WTC11 (cell line): ENCODE measurements around the gene ADORA2B. TPM values are rescaled to one million over a fixed set of nuclear protein-coding genes. Genes with fewer than 3 reads are reported as not detected.
"Not testable (repeated sequence)": the region's sequence is repeated elsewhere in the genome, so short reads cannot be mapped to it uniquely, and the experiment has no call there.

Experiments used
- ATAC-seq: fragments of 200-7000 bp; cut with Tn5 transposase; 2 replicates; pipeline ENCODE4 v1.10.0; 2021; ENCODE audit warnings: mild to moderate bottlenecking, moderate library complexity
- CTCF ChIA-PET: fragments of 300-600 bp; sonication (Branson Sonifier 250); formaldehyde crosslinking; loops from one replicate; lab custom pipeline; 2021; ENCODE audit warnings: antibody characterized with exemption; lab: Charles Lee
- POLR2A ChIA-PET: fragments of 350-600 bp; sonication (Branson Sonifier 250); formaldehyde crosslinking; loops from one replicate; lab custom pipeline; 2021; ENCODE audit warnings: antibody characterized with exemption; lab: Charles Lee
- DNase-seq: peaks from one replicate; pipeline ENCODE4 v3.0.0; 2021; ENCODE audit warnings: low spot score
- H3K27ac Mint-ChIP-seq: 2 replicates; pipeline ENCODE4 v1.8.0; 2021; ENCODE audit warnings: mixed read lengths
- H3K27me3 Mint-ChIP-seq: 2 replicates; pipeline ENCODE4 v1.8.0; 2021; ENCODE audit warnings: low read depth, mild to moderate bottlenecking, moderate library complexity, mixed read lengths
- H3K36me3 Mint-ChIP-seq: 2 replicates; pipeline ENCODE4 v1.8.0; 2021; ENCODE audit warnings: mixed read lengths
- H3K4me1 Mint-ChIP-seq: 2 replicates; pipeline ENCODE4 v1.8.0; 2022; ENCODE audit warnings: mixed read lengths
- H3K4me3 Mint-ChIP-seq: 2 replicates; pipeline ENCODE4 v1.8.0; 2021; ENCODE audit warnings: mild to moderate bottlenecking, moderate library complexity, mixed read lengths
- H3K9me3 Mint-ChIP-seq: 2 replicates; pipeline ENCODE4 v1.8.0; 2021; ENCODE audit warnings: mixed read lengths
- AR ChIP-seq: fragments of 250-450 bp; sonication (Bioruptor Pico); IDR thresholded peaks from 2 replicates; pipeline ENCODE4 v1.9.0; 2021; ENCODE audit warnings: mild to moderate bottlenecking
- CBFB ChIP-seq: sonication (generic); formaldehyde crosslinking; IDR thresholded peaks from 2 replicates; pipeline ENCODE4 v1.8.1; 2022; ENCODE audit warnings: mild to moderate bottlenecking, low read depth, missing genetic modification reagents
- EMX1 ChIP-seq: fragments of 250-450 bp; sonication (Bioruptor Pico); IDR thresholded peaks from 2 replicates; pipeline ENCODE4 v1.8.0; 2021; ENCODE audit warnings: mild to moderate bottlenecking
- ESRRA ChIP-seq: sonication (generic); formaldehyde crosslinking; IDR thresholded peaks from 2 replicates; pipeline ENCODE4 v1.8.1; 2022; ENCODE audit warnings: mild to moderate bottlenecking, missing genetic modification reagents, borderline replicate concordance
- FOXJ3 ChIP-seq: sonication (generic); formaldehyde crosslinking; IDR thresholded peaks from 2 replicates; pipeline ENCODE4 v1.9.0; 2021; ENCODE audit warnings: missing genetic modification reagents, mild to moderate bottlenecking, borderline replicate concordance
- HMGA2 ChIP-seq: fragments of 250-450 bp; sonication (Bioruptor Pico); IDR thresholded peaks from 2 replicates; pipeline ENCODE4 v1.4.0; 2021; ENCODE audit warnings: mild to moderate bottlenecking, moderate library complexity
- MYBL2 ChIP-seq: sonication (generic); formaldehyde crosslinking; IDR thresholded peaks from 2 replicates; pipeline ENCODE4 v1.8.1; 2023; ENCODE audit warnings: mild to moderate bottlenecking, moderate library complexity, missing genetic modification reagents
- PRDM15 ChIP-seq: sonication (generic); formaldehyde crosslinking; IDR thresholded peaks from 2 replicates; pipeline ENCODE4 v1.8.0; 2022; ENCODE audit warnings: missing genetic modification reagents
- PRRX2 ChIP-seq: fragments of 250-450 bp; sonication (Bioruptor Pico); IDR thresholded peaks from 2 replicates; pipeline ENCODE4 v1.8.0; 2021; ENCODE audit warnings: mild to moderate bottlenecking
- SP1 ChIP-seq: sonication (generic); formaldehyde crosslinking; conservative IDR thresholded peaks from 2 replicates; pipeline ENCODE4 v1.8.1; 2022; ENCODE audit warnings: missing genetic modification reagents
- USF2 ChIP-seq: sonication (generic); formaldehyde crosslinking; IDR thresholded peaks from 2 replicates; pipeline ENCODE4 v1.8.1; 2023; ENCODE audit warnings: mild to moderate bottlenecking, missing genetic modification reagents, moderate library complexity
- ZNF423 ChIP-seq: fragments of 250-450 bp; sonication (Bioruptor Pico); IDR thresholded peaks from 2 replicates; pipeline ENCODE4 v2.1.2; 2022; ENCODE audit warnings: mild to moderate bottlenecking, moderate library complexity
- ZSCAN18 ChIP-seq: fragments of 250-450 bp; sonication (Bioruptor Pico); IDR thresholded peaks from 2 replicates; pipeline ENCODE4 v2.1.2; 2022; ENCODE audit warnings: mild to moderate bottlenecking, moderate library complexity
- total RNA-seq: library from RNA; stranded (reverse); gene quantifications from 3 replicates; pipeline ENCODE4 v1.2.3, GENCODE V29; 2021
- TF ChIP-seq, protein P1 (sequence below): sonication (generic); formaldehyde crosslinking; IDR thresholded peaks from 2 replicates; pipeline ENCODE4 v1.8.1; 2022; ENCODE audit warnings: mild to moderate bottlenecking, moderate library complexity, missing genetic modification reagents
- TF ChIP-seq, protein P2 (sequence below): fragments of 200-600 bp; IDR thresholded peaks from 2 replicates; pipeline ENCODE4 v1.8.0; 2022; ENCODE audit warnings: antibody characterized with exemption

Gene ADORA2B
- total RNA-seq, 1 experiment from 2014 or later: 4.2 TPM

DNA sequence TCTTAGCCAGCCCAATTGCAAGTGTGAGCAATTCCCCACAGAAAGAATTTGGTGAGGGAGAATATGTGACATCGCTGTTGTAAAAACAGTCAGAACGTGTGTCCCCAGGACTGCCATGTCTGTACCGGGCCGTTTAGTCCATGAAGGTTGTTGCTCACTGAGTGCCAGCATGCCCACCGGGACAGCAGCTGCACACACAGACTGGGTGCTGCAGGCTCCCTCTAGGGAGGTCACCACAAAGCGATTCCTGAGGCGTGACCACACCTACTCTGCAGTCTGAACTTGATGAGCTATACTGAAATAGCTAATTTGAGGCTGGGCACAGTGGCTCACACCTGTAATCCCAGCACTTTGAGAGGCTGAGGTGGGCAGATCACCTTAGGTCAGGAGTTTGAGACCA lies 44.1 kb upstream of the ADORA2B start (continued):
- no peak for TF ChIP-seq PRDM15
- TF ChIP-seq ZNF423: no peak

GRCh38 chr17:15905236-15905635 lies 39.7 kb upstream of the ADORA2B start:
- POLR2A ChIA-PET, H3K36me3 Mint-ChIP-seq, ATAC-seq, H3K9me3 Mint-ChIP-seq, H3K27ac Mint-ChIP-seq, H3K4me1 Mint-ChIP-seq, DNase-seq, CTCF ChIA-PET, H3K27me3 Mint-ChIP-seq, H3K4me3 Mint-ChIP-seq: not testable (repeated sequence)

DNA sequence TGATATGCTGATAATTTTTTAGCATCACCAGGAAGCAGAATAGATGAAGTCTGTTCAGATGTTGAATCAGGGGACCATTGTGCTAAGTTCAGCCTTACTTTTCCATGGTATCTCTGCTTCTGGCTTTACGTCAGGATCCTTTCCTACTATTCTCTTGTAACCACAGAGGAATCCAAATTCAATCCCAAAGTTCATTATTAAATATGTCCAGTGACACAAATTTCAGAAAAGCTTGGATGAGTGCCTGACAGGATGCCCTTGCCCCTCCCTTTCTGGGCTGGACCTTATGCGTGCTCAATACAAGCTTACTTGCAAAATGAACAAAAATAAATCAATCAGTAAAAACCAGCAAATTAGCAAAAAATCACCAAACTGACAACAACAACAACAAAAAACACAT lies 37.6 kb upstream of the ADORA2B start:
- Mint-ChIP-seq H3K36me3 (no peaks in the 10 kb centered on the region), H3K27ac (no peak overlapping the region), H3K27me3 (no peaks in the 10 kb centered on the region), H3K4me1 (peaks cover 9% of the 10 kb centered on the region), H3K9me3 (no peaks in the 10 kb centered on the region), H3K4me3 (no peak overlapping the region)
- DNase-seq (no peak), ATAC-seq (no peak)
- POLR2A ChIA-PET: no interaction called here
- TF ChIP-seq AR (CRISPR knock-in tag) (no peak), SP1 (CRISPR knock-in tag) (no peak), CBFB (CRISPR knock-in tag) (no peak), EMX1 (no peak), USF2 (CRISPR knock-in tag) (no peak), ZSCAN18 (CRISPR knock-in tag) (no peak), MYBL2 (no peak), ESRRA (CRISPR knock-in tag) (no peak), FOXJ3 (CRISPR knock-in tag) (no peak), HMGA2 (CRISPR knock-in tag) (no peak), PRRX2 (CRISPR knock-in tag) (no peak)
- TF ChIP-seq, protein P1, sequence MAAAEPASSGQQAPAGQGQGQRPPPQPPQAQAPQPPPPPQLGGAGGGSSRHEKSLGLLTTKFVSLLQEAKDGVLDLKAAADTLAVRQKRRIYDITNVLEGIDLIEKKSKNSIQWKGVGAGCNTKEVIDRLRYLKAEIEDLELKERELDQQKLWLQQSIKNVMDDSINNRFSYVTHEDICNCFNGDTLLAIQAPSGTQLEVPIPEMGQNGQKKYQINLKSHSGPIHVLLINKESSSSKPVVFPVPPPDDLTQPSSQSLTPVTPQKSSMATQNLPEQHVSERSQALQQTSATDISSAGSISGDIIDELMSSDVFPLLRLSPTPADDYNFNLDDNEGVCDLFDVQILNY: no peak
- TF ChIP-seq, protein P2, sequence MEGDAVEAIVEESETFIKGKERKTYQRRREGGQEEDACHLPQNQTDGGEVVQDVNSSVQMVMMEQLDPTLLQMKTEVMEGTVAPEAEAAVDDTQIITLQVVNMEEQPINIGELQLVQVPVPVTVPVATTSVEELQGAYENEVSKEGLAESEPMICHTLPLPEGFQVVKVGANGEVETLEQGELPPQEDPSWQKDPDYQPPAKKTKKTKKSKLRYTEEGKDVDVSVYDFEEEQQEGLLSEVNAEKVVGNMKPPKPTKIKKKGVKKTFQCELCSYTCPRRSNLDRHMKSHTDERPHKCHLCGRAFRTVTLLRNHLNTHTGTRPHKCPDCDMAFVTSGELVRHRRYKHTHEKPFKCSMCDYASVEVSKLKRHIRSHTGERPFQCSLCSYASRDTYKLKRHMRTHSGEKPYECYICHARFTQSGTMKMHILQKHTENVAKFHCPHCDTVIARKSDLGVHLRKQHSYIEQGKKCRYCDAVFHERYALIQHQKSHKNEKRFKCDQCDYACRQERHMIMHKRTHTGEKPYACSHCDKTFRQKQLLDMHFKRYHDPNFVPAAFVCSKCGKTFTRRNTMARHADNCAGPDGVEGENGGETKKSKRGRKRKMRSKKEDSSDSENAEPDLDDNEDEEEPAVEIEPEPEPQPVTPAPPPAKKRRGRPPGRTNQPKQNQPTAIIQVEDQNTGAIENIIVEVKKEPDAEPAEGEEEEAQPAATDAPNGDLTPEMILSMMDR: no peak
- CTCF ChIA-PET: no interaction called here
